ENCODE results near the gene ULK4.
A peak's percentile ranks its signal among the peaks of the same experiment; 100 is the strongest.

ULK4 gene

GRCh38 chr3:41202075-41202833 is 759.6 kb downstream of the ULK4 start:
- no peak for DNase-seq

- DNase-seq, result no peak
Measured at GRCh38 chr3:41200669-41201021, 761.3 kb downstream of the ULK4 start.

- no peak for DNase-seq
Measured at GRCh38 chr3:41199866-41200668, 761.8 kb downstream of the ULK4 start.

GRCh38 chr3:41198950-41199865 is 762.7 kb downstream of the ULK4 start, which contains the start of gene CTNNB1:
Gene CTNNB1 (plus strand): TSS chr3:41199505. CDS start chr3:41224069, 24,564 bp downstream.
- DNase-seq, result peak; percentile 77

GRCh38 chr3:41198526-41198925 is 763.4 kb downstream of the ULK4 start:
- no peak for DNase-seq

GRCh38 chr3:41198046-41198445 is 763.9 kb downstream of the ULK4 start:
- no peak for DNase-seq
